HG03354 (cell line): Measurements from ENCODE around the gene PEF1.
A peak's percentile ranks its signal among the peaks of the same experiment; 100 is the strongest.

Experiments
- ATAC-seq: cut with Tn5 transposase; IDR thresholded peaks from one replicate; pipeline ENCODE4 v1.9.1; 2021; ENCODE audit warnings: mild to moderate bottlenecking; ENCODE audit not compliant: unreplicated experiment, poor library complexity, severe bottlenecking

PEF1 gene

DNA sequence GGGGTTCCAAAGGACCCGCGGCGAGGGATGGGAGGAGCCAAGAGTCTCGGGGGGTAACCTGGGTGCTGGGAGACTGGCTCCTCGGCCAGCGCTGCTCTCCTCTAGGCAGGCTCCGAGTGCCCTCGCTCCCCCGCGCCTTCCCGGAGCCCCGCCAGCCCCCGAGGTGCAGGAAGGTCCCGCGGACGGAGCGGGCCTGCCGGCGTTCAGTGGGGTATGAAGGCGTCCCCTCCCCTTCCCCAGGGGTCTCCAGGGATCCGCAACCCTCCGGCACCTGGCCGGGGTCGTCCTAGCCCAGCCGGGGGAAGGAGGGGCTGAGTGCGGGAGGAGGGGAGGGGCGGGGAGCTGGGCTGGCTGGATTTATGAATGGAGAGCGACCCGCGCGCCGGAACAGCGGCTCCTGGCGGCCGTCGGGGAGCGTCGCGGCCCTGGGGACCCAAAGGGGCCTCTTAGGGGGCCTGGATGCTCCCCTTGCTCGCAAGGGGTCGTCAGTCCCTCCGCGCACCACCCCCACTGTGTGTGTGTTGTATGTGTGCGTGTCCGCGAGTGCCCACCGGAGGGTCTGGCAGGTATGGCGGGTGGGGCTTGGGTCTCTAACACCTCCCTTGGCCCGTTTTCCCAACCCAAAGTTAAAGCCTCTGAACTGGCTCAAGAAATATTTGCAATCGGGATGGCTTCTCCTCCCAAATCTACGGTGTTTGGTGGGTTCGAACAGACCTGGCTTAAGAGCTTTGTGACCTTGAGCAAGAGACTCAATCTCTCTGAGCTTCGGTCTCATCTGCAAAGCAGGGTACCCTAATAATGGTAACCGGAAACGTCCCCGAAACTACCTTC lies 26.5 kb downstream of the PEF1 start:
- peak; percentile 72 for ATAC-seq

DNA sequence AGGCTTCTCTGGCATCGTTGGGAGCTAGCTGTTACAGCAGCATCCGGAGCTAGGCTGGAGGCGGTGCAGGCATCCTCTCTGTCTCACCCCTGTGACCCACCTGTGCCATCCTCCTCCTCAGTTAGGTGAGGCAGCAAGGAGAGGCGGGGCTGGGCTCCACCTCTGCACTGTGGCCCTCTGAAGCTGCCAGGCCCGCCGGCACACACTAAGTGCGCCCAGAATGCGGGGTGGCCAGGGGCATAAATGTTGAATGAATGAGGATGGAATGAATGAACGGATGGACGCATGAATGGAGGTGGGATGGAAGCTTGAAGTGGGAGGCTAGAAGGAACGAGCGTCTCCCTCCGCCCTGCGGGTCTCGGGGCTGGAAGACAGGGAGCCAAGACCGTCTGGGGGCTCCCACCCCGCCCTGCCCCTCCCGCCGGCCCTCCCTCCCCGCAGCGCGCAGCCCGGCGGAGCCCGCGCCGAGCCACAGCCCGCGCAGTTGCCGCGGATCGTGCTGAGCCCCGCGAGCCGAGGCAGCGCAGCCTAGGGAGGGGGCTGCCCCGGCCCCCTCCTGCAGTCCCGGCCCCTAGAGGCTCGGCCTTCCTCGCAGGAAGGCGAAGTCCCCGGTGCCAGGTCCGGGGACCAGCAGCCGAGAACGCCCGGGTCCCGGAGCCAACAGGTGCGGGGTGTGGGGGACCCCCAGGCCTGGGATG lies 27.3 kb downstream of the PEF1 start, which contains the start of gene HCRTR1:
Gene HCRTR1 (plus strand): TSS at position 472 of the 698 bp plus-strand sequence. CDS start 1,504 bp downstream, outside the sequence.
- peak; percentile 21 for ATAC-seq

DNA sequence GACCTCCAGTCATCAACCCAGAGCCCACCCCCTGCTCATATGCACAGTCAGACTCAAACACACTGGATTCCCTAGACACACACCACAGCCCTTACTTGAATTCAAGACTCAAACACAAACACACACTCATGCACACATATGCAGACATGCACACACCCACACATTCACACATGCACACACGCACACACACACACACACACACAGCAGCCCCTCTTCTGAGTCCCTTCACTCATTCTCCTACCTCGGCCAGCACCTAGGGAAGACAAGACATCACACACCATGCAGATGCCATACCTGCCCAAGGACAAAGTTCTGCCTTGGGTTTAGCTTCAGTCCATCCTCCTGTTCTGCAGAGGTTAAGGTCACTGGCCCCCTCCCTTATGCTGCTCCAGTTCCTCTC lies 28.7 kb downstream of the PEF1 start:
- no peak for ATAC-seq

DNA sequence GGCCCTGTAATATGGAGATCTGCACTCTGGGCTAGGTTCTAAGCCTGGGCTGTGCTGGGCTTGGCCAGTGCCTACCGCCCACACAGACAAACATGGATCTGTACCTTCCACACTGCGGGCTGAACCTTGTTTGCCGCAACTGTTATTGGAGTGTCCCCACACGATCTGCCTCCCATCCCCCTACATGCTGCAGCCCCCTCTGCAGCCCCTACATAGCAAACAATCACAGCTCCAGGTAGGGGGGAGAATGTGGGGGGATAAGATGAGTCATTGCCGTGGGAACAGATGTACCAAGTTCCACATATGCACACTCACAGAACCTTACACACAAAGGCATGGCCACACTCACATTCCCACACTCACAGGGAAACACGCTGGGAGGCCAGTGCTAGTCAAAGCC lies 29.3 kb downstream of the PEF1 start:
- ATAC-seq = no peak

DNA sequence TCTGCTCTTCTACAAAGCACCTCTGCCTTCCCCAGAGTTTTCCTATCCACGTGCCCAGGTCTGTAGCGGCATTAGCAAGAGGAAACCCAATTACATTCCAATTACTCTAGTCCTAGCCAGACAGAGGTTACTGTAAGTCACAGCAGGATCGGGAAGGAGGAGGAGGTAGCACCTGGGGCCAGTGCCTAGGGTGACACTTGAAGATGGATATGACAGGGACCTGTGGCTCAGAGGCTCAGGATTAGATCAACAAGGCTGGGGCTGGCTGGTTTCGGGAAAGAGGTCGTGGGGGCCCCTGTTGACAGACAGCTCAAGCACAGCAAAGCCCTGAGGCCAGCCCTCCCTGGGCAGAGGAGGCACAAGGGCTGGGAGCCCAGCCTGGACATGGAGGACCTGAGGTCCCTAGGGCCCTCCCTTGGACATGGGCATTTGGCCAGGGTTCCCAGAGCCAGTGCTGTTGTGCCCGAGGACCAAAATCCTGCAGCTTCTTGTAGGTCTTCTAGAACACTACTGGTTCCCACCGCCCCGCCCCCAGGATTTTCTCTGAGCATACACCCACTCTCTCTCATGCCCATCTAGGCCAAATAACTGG lies 30.2 kb downstream of the PEF1 start:
- ATAC-seq = no peak

DNA sequence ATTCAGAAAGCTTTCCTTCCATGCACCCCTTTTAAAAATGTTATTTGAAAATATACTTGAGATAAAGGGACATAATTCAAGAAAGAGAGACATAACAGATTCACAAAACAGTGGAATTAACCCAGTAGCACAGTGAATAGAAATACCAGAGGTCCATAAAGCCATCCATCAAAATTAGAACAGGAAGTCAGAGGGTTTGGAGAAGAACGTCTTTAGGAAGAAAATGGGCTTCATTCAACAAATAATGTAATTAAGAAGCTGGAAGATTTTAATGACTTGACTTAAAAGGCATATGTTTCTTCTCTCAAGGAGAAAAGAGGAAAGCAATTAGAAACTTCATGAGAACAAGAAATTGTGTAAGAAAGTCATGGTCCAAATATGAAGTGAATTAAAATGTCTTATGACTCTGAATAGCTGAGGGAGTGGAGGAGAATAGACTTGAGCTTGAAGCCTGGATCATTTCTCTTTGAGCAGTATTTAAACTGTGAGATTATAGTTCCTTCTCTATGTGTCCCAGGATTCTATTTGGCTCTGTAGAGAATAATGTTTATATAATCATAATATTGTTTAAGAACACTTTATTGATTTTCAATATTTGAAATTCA lies 35.1 kb downstream of the PEF1 start:
- no peak for ATAC-seq

DNA sequence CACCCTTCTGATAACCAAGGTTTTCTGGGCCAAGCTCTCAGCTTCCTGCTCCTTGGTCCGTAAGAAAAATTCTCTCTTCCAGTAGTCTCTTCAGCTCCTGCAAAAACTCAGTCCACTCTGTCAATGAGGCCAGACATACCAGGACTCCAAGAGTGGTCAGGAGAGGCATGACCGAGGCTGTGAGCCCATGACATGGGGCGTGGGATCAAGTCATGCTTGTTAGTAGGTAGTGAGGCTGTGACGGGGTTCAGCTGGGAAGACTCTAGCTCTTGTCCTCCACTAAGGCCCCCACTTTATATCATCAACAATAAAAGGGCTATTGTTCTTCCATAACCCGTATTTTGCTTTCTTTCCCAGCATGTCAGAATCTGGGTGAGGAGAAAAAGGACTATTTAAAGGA lies 37.3 kb downstream of the PEF1 start:
- ATAC-seq = no peak

DNA sequence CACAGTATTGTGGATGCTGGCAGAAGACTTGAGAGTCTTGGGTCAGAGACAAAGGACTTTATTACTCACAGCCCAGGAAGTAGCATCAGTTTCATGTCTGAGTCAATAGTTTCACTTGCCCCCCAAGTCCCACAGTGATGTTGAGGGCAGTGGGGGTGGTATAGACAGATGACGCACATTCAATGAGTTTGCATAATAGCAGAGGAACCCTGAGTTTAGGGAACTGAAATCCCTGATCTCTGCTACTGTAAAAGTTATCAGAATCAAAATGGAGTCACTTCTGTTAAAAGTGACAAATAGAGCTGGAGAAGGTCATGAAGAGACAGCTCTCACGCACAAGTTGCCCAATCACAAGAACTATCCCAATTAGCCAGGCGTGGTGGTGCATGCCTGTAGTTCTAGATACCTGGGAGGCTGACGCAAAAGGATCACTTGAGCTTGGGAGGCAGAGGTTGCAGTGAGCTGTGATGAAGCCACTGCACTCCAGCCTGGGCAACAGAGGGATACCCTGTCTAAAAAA lies 38.7 kb downstream of the PEF1 start:
- peak; percentile 98 for ATAC-seq

DNA sequence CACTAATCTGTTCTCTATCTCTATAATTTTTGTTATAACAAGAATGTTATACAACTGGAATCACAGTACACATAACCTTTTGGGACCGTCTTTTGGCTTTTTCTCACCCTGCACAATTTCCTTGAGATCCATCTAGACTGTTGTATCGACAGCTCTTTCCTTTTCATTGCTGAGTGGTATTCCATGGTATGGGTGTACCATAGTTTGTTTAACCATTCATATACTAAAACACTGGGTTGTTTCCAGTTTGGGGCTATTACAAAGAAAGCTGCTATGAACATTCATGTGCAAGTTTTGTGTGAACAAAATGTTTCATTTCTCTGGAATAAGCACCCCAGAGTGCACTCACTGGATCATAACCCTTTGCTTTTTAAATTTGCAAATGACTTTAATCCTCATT lies 42.6 kb downstream of the PEF1 start:
- ATAC-seq = no peak

DNA sequence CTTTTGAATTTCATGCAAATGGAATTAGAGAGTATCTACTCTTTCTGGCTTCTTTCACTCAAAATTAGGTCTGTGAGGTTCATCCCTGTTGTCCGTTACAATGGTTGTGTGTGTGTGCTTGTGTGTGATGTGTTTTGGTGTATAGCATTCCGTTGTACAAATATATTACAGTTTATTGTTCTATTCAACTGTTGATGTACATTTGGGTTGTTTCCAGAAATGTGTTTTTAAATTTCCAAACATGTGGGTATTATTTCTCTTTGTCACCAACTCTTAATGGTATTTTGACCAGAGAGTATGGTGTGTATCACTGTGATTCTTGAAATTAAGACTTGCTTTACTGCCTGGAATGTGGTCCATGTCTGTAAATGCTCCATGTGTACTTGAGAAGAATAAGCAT lies 44.0 kb downstream of the PEF1 start:
- no peak for ATAC-seq

DNA sequence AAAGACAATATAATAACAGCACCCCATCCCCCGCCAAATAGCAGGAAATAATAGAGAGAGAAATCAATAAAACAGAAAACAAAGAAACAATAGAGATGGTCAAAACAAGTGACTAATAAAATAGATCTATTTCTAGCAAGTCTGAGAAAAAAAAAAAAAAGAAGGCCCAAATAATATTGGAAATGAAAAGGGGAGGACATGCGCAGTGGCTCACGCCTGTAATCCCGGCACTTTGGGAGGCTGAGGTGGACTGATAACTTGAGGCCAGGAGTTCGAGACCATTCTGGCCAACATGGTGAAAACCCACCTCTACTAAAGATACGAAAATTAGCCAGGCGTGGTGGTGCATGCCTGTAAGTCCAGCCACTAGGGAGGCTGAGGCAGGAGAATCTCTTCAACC lies 45.7 kb downstream of the PEF1 start:
- no peak for ATAC-seq

DNA sequence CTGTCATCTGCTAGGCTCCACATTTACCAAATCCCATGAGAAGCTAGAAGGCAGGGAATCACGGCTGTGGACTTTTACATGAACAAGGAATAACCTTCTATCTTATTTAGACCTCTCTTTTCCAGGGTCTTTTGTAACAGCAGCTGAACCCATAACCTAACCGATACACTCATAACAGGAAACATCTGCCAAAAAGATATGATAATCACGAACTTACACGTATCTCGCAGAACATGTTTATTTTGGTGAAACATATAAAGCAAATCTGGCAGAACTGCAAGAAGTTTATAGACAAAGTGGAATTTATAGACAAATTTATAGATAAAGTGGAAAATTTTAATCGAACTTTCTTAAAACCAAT lies 48.0 kb downstream of the PEF1 start:
- no peak for ATAC-seq

DNA sequence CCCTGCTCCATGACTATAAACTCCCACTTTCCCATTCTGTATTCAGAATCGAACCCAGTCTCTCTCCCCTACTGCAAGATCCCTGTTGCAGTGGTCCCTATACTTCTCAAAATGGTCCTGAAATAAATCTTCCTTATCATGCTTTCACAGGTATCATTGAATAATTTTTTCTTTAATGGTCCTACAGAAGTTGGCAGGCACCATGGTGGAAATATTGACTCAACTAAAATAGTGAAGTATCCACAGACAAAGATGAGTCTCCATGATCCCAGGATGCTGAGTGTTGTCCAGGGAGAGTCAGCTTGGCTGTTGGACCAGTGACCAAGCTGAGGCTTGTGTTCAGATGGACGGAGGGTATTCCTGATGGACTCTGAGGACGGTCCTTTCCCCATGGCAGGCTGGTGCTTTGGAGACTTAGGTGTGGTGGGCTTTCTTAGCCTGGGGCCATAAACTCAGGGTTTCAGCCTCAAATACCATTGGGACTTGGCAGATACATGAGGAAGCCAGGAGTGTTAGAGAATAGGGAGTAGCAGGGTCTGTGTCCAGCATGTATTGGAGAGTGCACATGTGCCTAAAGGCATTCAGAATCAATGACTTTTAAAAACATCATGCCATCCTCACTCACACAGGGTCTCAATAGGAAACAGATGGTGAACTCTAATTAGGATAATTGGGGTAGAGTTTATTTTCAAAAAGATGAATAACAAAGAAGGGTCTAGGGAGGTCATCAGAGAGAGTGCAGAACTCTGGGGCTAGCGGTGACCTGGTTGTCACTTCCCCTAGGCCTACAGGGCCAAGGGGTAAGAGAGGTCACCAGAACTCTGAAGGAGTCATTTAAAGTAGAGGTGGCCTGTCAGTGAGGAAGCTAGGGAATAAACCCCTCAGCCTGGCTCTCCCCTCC lies 48.6 kb downstream of the PEF1 start:
- no peak for ATAC-seq

DNA sequence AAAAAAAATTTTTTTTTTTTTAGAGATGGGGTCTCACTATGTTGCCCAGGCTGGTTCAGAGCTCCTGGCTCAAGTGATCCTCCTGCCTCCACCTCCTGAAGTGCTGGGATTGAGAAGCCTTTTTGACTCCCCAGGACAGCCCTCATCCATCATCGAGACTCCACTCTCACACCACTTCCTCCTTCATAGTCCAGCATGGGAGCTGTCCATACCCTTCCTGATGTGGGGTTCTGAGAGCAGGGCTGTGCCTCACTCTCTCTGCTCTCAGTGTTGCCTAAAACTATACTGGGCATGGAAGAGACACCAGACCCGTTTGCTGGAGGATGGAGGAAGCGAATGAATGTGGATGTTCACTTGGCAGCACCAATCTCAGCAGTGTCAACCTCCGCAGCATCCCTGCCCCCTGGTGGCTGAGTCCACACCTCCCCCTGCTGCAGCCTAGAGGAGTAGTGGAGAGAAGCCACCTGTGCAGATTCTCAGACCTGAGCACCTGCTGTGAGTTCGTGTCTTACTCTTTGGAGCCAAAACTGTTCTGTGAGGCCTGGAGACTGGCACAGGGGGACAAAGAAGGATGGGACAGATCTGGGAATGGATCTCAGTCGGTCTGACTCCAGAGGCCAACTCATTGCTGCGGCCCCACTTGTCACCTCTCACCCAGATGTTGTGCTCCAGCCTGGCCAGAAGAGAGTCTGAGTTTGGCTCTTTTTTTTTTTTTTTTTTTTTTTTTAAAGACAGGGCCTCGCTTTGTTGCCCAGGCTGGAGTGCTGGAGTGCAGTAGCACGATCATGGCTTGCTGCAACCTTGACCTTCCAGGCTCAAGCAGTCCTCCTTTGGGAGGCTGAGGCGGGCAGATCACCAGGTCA lies 50.7 kb downstream of the PEF1 start:
- peak; percentile 69 for ATAC-seq

DNA sequence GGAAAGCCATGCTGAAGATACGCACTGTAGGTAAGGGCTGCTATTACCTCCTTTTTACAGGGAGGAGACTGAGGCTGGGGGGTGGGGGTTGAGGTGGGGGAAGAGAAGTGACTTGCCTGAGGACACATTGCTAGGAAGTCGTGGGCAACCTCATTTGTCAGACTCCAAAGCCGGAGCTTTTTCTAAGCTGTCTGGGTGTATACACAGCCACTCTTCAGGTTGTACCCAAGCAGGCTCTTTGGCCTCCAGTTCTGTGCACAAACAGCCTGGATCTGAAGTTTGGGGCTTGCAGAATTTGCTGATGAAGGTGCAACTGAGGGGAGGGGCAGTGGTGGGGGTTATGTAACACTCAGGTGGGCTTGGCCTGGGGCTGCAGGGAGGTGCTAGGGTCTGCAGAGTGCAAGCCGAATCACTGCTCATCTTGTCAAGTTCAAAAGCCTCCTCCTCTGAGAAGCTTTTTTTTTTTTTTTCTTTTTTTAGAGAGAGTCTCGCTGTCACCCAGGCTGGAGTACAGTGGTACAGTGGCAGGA lies 51.5 kb downstream of the PEF1 start:
- no peak for ATAC-seq

DNA sequence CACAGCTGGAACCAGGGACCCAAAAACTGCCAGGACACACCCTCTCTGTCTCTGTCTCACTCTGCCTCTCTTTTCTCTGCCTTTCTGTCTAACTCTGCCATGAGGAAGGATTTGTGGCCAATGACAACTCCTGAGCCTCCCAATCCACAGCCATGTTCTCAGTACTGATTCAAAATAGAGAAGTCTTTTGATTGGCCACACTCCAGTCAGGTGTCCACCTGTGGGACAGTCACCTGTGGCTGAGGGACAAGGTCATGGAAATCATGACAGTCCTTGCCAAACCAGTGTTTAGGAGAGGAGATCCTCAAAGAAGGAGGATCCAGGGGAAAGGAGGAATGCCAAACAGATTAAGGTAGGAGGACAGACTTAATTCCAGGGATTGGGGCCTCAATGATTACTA lies 52.5 kb downstream of the PEF1 start:
- ATAC-seq = no peak

DNA sequence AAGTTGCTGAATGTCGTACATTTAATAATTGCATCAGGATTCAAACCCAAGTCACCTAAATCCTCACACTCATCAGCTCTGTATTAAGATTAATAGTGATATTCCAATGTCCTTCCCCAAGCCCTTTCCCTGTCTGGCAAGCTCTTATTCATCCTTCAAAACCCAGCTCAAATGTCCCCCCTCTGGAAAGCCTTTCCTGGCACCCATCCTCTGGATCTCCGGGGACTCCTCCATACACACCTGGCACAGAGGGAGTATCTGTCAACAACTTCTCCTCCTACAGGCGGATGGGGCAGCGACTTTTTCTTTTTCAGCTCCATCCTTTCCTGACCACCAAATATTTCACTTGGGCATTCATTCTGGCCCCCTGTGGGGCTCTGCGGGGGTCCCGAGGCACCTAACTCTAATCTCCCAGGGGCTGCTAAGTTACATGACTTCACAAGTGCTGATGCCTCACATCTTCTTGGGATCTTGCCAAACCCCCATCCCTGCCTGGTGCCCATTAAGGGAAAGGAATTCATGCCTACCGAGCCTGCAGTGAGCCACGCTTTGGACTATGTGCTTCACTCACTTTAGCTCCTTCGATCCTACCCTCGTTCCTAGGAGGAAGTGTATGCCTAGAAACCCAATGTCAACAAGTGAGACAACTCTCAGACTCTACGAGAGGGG lies 53.1 kb downstream of the PEF1 start:
- ATAC-seq = no peak
